GM18502 (cell line): ENCODE results near the gene ATOH8.

Experiments
- ATAC-seq: cut with Tn5 transposase; IDR thresholded peaks from one replicate; pipeline ENCODE4 v1.9.1; 2021; ENCODE audit warnings: mild to moderate bottlenecking; ENCODE audit not compliant: unreplicated experiment, poor library complexity

ATOH8 gene

DNA sequence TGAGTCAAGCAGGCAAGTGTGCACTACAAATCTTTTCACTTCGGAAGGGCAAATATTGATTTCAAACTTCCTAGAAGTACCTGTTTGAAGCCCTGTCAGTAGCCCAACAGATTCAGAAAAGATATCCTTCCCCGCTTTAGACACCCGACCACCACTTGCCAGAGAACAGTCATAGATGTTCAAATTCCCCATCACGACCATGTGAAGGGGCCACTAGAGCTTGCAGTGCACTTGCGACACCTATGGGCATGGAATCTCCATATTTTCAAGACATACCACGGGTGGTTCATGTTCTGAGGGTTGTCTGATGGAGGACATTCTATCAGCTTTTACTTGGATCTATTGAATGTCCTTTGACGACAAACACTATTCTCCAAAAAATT lies 35.8 kb upstream of the ATOH8 start:
- no peak for ATAC-seq

DNA sequence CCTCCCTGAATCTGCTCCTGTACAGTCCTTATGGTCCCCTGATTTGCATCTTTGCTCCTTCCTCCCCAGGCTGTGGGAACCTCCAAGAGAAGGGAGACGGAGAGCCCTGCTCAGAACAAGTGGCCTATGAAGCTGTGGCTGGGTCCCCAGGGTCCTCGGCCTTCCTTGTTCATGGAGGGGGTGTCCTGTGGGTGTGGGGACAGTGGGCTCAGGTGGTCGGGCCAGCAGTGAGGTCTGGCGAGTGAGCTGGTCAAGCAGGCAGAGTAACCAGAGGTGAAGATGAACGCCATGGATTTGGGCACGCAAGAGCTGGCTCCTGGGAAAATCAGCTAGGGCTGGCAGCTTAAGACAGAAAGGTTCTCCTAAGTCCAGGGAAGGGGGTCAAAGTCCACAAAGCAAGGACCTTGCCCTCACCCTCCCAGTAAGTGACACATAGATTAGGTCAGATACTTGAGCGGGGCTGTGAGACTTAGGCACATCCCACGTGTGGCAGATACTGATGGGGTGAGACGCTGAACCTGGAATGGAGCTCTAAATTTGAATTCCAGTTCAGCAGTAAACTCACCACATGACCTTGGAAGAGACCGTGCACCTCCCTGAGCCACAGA lies 34.8 kb upstream of the ATOH8 start:
- ATAC-seq = no peak

DNA sequence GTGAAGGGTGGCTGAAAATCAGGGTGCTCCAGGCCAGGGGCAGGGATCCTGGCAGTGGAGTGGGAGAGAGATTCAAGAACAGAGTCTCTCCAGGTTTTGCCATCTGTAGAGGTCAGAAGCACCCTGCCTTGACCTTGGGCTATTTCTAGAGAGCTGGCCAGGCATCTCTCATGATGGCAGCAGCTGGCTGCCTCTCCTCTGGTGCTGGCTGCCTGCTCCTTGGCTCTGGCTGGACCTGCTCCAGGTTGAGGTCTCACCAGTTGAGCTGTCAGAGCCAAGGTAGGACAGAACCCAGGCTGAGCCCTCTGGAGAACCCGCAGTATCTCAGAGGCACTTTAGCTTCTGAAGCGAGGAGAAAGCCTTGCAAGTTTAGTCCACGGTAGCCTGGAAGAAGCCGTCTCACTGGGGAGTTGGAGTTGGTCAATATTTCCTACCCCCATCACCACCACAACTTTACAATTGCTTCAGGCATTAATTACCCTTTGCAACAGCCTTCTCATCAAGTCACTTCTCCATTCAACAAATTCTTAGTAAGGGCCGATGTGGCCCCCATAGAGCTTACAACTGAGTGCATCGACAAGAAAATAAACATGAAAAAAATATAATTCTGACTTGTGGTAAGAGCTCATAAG lies 34.1 kb upstream of the ATOH8 start:
- no peak for ATAC-seq

DNA sequence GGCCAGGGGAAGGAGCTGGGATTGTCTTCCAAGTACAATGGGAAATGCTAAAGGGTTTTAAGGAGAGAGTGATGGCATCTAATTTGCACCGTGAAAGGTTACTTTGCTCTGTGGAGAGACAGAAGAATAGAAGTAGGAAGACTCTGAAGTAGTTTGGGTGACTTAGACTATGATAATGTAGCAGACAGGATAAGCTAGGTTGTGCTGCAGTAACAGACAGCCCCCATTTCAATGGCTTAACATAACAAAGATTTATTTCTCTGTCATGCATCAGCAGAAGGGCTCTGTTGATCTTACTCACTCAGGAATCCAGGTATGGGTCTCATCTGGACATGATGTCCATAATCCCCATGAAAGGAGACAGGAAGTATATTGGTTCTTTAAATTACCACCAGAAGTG lies 33.3 kb upstream of the ATOH8 start:
- ATAC-seq = no peak

DNA sequence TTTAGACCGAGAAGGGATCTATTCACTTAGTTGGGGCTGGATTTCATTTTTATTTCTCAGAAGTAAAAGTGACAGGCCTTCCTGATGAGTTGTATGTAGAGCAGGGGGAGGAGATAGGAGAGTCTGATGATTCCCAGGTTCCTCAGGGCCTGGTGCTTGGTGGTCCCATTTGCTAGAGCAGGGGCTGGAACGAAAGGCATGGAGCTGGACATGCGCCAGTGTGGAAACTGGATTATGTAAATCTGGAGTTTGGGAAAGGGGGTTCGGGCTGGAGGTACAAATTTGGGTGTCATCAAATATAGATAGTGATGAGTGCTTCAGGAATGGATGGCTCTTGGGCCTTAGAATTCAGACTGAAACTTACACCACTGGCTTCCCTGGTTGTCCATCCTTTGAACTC lies 32.1 kb upstream of the ATOH8 start:
- no peak for ATAC-seq

DNA sequence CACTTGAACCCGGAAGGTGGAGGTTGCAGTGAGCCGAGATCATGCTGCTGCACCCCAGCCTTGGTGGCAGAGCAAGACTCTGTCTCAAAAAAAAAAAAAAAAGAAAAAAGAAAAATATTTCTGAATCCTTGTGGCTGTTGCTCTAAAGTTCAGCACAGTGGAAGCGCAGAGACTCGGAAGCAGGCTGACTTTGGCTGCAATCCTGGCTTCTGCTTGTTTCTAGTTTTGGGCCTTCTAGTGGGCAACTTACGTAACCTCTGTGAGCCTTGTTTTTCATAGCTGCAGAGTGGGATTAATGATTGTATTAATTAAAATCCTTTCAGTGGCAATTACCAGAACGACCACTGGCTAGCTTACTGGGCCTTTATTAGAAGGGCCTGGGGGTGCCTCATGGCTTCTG lies 31.3 kb upstream of the ATOH8 start:
- no peak for ATAC-seq

DNA sequence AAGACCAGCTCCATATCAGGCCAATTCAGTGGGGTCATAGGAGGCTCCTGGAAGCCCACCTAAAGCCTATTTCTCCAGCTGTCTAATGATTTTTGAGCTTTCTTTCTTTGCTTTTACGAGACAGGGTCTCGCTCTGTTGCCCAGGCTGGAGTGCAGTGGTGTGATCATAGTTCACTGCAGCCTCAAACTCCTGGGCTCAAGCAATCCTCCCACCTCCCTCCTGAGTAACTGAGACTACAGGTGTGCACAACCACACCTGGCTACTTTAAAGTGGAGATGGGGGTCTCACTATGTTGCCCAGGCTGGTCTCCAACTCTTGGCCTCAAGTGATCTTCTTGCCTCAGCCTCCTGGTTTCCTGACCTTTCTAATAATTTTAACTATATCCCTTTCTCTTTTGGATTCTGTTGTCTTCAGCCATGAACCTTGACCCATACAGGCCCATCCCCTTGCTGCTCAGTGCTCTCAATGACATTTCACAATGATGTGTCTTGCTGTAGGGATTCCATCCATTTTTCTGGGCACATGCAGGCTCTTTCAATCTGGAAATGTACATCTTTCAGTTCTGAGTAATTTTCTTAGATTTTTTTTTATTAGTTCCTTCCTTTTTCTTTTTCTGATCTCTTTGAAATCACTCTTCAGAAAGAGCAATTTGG lies 30.0 kb upstream of the ATOH8 start:
- no peak for ATAC-seq

DNA sequence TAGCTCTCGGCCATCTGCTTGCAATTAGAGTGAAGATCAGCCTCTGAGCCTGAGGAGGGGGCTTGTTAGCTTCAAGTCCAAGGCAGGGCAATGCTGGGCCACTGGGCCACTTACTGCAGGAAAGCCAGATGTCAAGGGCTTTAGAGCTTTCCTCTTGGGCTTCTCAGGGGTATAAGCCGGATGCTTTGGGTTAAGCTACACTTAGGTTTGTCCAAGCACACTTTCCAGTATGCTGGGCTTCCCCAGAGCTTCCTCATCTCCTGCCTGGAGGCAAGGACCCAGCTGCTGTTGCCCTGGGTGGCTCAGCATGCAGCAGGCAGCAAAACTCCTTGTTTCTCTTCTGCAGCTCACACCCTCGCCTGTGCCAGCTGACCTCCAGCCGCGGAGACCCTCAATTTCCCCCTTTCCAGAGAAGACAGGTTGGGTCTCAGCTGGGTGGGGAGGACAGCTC lies 29.0 kb upstream of the ATOH8 start:
- ATAC-seq = no peak

DNA sequence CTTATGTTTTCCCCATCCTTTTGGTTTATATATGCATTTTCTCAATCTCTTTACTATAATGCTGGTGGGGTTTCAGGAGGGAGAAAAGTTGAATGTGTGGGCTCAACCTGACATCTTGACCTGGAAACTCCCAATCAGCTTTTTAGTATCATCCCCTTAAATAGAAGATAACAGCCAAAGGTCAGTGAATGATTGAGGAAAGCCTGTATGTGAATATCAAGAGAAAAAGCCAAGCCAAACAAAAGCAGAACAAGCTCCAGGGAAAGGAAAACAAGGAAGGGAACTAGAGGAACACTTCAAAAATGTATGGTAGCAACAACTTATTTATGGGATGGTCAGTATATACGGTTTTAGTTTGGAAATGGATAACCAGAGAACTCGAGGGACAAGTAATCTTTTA lies 28.3 kb upstream of the ATOH8 start:
- ATAC-seq = no peak

DNA sequence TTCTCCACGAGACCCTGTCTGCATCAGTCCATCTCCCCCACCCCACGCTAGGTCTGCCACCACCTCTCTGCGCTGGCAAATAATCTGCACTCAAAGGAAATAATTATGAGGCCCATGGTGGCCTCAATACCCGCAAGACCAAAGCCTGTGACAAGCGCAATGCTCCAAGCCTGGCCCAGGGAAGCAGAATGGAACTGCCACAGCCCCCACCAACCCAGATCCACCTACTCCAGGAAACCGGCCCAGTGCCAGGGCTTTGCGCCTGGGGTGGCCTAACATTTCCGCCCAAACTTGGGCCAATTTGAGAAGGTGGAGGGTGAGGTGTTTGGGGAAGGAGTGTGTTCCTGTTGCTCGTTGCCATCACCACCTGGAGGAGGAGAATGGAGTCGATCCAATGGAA lies 26.0 kb upstream of the ATOH8 start:
- no peak for ATAC-seq

DNA sequence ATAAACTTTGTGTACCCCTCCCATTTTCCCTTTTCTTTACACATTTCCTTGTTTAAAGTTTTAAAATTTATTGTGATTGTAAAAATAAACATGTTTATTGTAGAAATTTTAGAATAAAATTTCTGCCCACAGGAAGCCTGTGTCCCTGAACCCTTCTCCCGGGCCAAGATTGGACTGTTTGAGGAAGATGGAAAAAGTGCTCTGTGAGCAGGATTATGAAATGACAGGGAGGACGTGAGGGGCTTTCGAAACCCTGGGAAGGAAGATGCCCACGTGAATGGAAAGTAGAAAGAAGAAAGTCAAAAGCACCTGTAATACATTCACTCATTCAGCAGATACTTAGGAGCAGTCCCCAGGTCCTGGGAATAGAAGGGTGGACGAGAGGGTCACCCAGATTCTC lies 25.4 kb upstream of the ATOH8 start:
- ATAC-seq = no peak

DNA sequence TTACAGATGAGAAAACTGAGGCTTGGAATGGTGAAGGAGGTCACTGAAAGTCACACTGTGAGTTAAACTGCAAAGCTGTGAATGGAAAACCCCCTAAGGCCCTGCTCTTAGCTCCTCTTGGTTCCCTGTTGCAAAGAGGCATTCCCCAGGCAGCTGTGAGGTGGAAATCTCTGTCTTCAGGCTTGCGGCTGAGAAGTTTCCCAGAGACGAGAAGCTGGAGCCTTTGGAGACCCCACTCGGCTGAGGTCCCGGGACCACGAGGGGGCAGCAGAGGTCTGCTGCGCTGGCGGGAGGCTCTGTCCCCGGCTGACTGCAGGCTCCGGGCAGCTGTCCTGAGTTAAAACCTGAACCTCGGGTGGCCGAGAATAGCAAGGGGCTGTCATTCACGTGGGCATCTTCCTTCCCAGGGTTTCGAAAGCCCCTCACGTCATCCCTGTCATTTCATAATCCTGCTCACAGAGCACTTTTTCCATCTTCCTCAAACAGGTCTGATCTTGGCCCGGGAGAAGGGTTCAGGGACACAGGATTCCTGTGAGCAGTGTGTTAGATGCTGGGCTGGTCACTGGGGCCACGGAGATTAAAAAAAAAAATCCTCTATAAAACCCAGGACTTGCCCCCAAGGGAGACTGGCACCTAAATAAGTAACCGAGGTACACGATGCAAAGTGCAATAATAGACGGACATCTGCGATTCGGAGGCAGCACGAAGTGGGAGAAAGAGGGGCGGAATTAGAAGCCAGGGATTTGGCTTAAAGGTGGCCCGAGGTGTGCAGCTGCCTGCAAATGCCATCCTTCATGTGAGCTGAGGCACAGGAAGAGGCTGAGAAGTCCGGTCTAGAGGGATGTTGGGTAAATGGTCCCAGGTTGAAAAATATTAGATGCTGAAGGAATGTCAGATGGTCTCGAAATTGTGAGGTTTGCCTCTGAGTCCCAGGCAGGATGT lies 24.6 kb upstream of the ATOH8 start:
- peak; percentile 61 for ATAC-seq

DNA sequence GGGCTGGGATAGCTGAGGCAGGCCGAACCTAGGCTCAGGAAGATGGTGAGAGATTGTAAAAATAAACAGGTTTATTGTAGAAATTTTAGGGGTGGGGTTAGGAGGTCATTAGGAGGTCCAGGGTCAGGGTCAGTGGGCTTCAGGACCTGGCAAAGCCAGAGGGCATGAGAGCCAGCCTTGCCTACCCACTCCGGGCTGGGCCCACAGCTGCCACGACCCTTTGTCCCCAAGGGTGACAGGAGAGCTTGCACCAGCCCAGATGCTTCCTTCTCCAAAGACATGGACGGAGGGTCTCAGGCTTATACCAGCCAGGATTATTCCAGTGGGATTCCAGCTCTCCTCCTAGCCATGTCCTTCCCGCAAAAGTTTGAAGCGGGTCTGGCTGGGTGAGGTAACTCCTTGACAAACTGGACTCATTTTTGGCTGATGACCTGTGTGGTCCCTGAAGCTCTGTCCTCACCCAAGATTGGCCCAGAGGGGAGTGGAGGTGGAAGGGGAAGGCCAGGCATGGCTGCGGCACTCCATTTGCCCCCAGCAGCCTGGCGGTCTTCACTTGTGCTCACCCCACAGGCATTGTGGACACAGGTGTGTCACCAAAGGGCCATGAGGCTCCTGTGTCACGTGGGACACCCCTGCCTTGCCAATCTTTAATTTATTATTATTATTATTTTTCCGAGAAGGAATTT lies 23.8 kb upstream of the ATOH8 start:
- ATAC-seq = no peak

DNA sequence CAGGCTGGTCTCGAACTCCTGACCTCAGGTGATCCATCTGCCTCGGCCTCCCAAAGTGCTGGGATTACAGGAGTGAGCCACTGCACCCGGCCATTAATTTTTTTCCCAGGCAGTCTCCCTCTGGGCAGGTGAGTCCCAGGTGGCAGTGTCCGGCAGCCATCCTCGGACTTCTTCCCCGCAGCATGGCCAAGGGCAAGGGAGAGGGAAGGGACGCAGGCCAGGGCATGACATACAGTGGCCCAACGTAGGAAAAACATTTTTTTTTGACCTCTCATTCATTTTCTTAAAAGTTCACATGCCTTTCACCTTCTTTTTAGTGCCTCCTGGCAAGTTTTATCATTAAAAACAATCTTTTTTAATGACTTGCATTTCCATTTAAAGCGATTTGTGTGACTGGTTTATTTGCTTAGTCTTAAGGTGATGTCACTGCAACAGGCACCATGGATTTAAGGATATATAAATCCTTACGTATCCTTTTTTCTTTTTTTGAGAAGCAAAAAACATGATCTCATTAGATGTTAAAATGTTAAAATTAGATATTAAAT lies 23.0 kb upstream of the ATOH8 start:
- no peak for ATAC-seq

DNA sequence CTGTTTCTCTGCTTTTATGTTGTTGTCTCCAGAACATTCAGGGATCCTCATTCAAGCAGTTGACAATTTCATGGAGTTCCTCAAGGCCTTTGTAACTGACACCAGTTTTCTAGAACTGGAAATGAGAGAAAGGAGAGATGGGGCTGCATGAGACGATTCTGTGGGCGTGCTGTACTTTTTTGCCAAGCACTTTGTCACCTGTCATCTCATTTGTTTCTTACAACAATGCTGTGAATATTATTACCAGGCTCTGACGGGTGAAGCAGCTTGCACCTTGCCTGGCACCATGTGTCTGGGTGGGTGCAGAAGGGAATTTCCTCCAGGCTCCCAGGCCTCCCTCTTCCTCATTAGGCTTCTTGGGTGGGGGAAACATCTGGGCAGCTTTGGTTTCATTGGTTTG lies 22.2 kb upstream of the ATOH8 start:
- ATAC-seq = no peak

DNA sequence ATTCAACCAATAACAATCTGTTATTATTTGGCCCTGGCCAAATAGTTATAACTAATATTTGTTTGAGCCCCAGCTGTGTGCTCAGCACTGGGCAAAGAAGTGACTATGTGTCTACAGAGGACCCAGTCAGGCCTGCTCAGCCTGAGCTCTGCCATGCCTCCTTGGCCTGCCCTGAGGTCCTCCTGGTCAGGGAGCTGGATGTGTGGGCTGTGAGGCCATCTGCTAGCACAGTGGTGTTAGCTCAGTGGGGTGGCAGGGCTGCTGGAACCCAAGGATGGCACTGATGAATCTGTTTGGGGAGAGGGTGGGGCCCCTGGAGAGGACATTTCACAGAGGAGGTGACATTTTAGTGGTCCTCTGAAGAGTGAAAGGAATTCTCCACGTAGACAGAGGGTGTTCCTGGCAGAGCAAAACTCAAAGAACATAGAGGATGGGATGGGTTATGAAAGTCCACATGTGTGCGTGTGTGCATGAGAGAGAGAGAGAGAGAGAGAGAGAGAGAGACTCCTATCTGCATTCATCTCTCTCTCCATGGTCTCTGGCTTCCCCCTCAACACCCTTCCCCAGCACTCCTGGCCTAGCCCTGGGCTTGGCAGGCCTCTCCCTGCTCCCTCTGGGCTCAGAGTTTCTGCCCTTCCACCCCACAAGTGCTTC lies 21.2 kb upstream of the ATOH8 start:
- no peak for ATAC-seq

DNA sequence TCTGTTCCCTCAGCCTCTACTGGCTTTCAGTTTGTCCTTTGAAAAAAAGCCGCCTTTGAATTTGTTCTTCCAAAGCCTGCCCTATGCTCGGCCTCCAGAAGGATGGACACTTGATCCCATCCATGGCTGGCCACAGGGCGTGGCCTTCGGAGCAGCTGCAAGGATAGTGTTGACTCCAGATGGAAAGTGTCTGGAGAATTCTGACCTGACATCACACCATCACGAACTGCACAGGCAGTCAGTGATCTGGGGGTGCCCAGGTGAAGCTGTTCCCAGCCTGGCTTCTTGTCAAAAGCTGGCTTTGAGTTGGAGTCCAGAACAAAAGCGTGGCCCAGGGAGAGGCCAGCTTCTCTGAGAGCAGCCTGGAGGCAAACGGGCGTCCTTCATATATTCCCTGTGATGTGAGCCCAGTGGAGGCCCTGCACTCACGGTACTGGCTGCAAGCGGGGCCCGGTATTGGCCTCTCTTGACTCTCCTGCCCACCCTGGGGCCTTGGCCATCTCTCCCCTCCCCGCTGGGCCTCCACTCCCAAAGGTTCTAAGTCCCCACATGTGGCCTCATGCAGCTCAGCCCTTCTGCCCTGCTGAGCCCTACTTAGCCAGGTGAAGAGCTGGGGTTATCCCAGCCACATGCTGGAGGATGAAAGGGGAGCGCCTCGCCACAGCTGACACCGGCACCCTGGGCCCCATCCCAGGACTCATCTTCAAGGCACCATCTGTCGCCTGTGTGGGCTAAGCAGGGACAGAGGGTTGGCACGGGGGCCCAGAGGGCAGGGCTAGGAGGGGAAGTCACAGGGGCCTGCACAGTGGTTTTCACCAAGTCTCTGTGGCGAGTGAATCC lies 20.4 kb upstream of the ATOH8 start:
- no peak for ATAC-seq

DNA sequence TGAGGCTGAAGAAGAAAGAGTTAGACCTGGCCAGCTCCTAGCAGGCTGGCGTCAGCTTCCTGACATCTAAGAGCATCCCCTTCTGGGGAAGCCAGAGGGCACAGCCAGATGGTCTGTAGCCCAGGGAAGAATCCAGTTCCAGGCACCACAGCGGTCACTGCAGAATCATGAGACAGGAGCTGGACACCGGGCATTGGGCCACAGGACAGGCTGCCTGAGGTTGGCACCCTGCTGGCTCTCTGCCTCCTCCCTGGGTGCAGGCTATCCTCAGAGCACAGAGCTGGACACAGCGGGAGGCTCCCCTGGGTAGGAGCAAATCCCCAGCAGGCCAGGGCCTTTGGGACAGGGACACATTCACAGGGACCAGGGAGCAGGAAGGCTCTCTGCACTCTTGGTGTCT lies 19.8 kb upstream of the ATOH8 start:
- no peak for ATAC-seq
